B cell (primary cell): ENCODE results near the gene PCDHA1. TPM values are rescaled to one million over a fixed set of nuclear protein-coding genes. Genes with fewer than 3 reads are reported as not detected.

Experiments
- ATAC-seq: fragments of 200-7000 bp; cut with Tn5 transposase; one replicate; pipeline ENCODE4 v1.10.0; 2021; ENCODE audit warnings: low read depth, mild to moderate bottlenecking, moderate number of reproducible peaks, moderate library complexity
- CTCF ChIA-PET: fragments of 350-600 bp; sonication (Branson Sonifier 250); formaldehyde crosslinking; loops from one replicate; lab custom pipeline; 2021; ENCODE audit warnings: antibody characterized with exemption, inconsistent platforms; lab: Charles Lee
- POLR2A ChIA-PET: fragments of 350-600 bp; sonication (Branson Sonifier 250); formaldehyde crosslinking; loops from one replicate; lab custom pipeline; 2021; ENCODE audit warnings: antibody characterized with exemption; lab: Charles Lee
- DNase-seq: peaks from one replicate; pipeline ENCODE4 v3.0.0; 2013
- H2AFZ ChIP-seq: 2 replicates; pipeline ENCODE4 v1.6.1; 2012; ENCODE audit warnings: mild to moderate bottlenecking, low read depth, low read length; ENCODE audit not compliant: insufficient read depth, poor library complexity, severe bottlenecking
- H3K27ac ChIP-seq, 2 donors: 1 replicate in 1 of 2; 2 replicates in 1 of 2; pipeline ENCODE4 v1.5.1; 2012 to 2013; ENCODE audit warnings: low read length in 2 of 2, mild to moderate bottlenecking in 2 of 2, moderate library complexity in 1 of 2
- H3K27me3 ChIP-seq, 4 experiments: fragments of 200-600 bp in 1 of 4; sonication (generic) in 1 of 4; replicated peaks in 1 of 4; 1 replicate in 2 of 4; 2 replicates in 2 of 4; pipeline versions ENCODE4 v1.6.1 to v1.7.0; 2013 to 2016; ENCODE audit warnings: low read length in 3 of 4, mild to moderate bottlenecking in 2 of 4, mixed read lengths in 1 of 4, moderate library complexity in 1 of 4; ENCODE audit not compliant: insufficient read depth in 4 of 4, control insufficient read depth in 3 of 4; ENCODE audit errors: control extremely low read depth in 1 of 4
- H3K36me3 ChIP-seq, 2 experiments: replicated peaks in 1 of 2; 1 replicate in 1 of 2; 2 replicates in 1 of 2; pipeline versions ENCODE4 v1.6.1 to v1.7.1; 2013; ENCODE audit warnings: low read length in 1 of 2; ENCODE audit not compliant: insufficient read depth in 2 of 2, control insufficient read depth in 1 of 2; ENCODE audit errors: control extremely low read depth in 1 of 2, extremely low read depth in 1 of 2
- H3K4me1 ChIP-seq, 2 donors: fragments of 200-600 bp in 1 of 2; sonication (generic) in 1 of 2; 1 replicate in 1 of 2; 2 replicates in 1 of 2; pipeline versions ENCODE4 v1.5.1 to v1.6.1; 2013 to 2017; ENCODE audit warnings: low read length in 2 of 2; ENCODE audit not compliant: control insufficient read depth in 2 of 2, insufficient read depth in 2 of 2
- H3K4me2 ChIP-seq: replicated peaks from 2 replicates; pipeline ENCODE3; 2012; ENCODE audit warnings: mild to moderate bottlenecking, low read depth, low read length; ENCODE audit not compliant: poor library complexity, severe bottlenecking
- H3K4me3 ChIP-seq, 5 experiments: fragments of 200-600 bp in 1 of 5; sonication (generic) in 1 of 5; 1 replicate in 3 of 5; 2 replicates in 2 of 5; pipeline versions ENCODE4 v1.5.1 to v1.7.0; 2011 to 2016; ENCODE audit warnings: low read length in 4 of 5, mild to moderate bottlenecking in 4 of 5, low read depth in 2 of 5, control low read depth in 1 of 5, moderate library complexity in 1 of 5; ENCODE audit not compliant: insufficient read depth in 1 of 5; ENCODE audit errors: control extremely low read depth in 1 of 5, extremely low read depth in 1 of 5
- H3K79me2 ChIP-seq: fragments of 200-600 bp; sonication (generic); one replicate; pipeline ENCODE4 v1.6.0; 2016; ENCODE audit warnings: low read length; ENCODE audit not compliant: control insufficient read depth, insufficient read depth
- H3K9ac ChIP-seq: fragments of 200-600 bp; sonication (generic); 2 replicates; pipeline ENCODE4 v1.6.1; 2017; ENCODE audit warnings: mild to moderate bottlenecking, low read length, moderate library complexity
- H3K9me3 ChIP-seq, 3 donors: one replicate each; pipeline versions ENCODE4 v1.6.1 to v1.7.1; 2013; ENCODE audit warnings: low read length in 2 of 3; ENCODE audit not compliant: control insufficient read depth in 2 of 3, insufficient read depth in 1 of 3; ENCODE audit errors: control extremely low read depth in 1 of 3
- H4K20me1 ChIP-seq: 2 replicates; pipeline ENCODE4 v1.6.0; 2012; ENCODE audit warnings: mild to moderate bottlenecking, low read length; ENCODE audit not compliant: insufficient read depth, control insufficient read depth, poor library complexity, severe bottlenecking
- H3K27ac Mint-ChIP-seq: one replicate; pipeline ENCODE4 v1.8.0; 2021; ENCODE audit warnings: mixed read lengths
- H3K27me3 Mint-ChIP-seq: one replicate; pipeline ENCODE4 v1.8.0; 2021; ENCODE audit warnings: mixed read lengths
- H3K4me1 Mint-ChIP-seq: one replicate; pipeline ENCODE4 v1.8.0; 2021; ENCODE audit warnings: mixed read lengths
- H3K4me3 Mint-ChIP-seq: one replicate; pipeline ENCODE4 v1.8.0; 2021; ENCODE audit warnings: mixed read lengths
- H3K9me3 Mint-ChIP-seq: one replicate; pipeline ENCODE4 v1.8.0; 2022; ENCODE audit warnings: mixed read lengths; ENCODE audit not compliant: insufficient read depth
- CTCF ChIP-seq: fragments of 200-600 bp; IDR thresholded peaks from one replicate; pipeline ENCODE4 v1.8.0; 2022; ENCODE audit warnings: antibody characterized with exemption, mild to moderate bottlenecking
- EZH2 ChIP-seq: IDR thresholded peaks from 2 replicates; pipeline ENCODE4 v1.6.1; 2012; ENCODE audit warnings: borderline replicate concordance, low read depth, mild to moderate bottlenecking, moderate library complexity, low read length; ENCODE audit not compliant: insufficient read depth, poor library complexity, severe bottlenecking
- WGBS: methylation state at CpG from one replicate; pipeline ENCODE4 v1.1.5; 2013; ENCODE audit warnings: missing lambda C conversion rate; ENCODE audit not compliant: insufficient coverage; 5-methylcytosine and 5-hydroxymethylcytosine counted together
- intact Hi-C: fragments of 100-400 bp; cut with micrococcal nuclease; formaldehyde crosslinking; loops from one replicate; pipeline ENCODE4 v1.10.0; 2022
- polyA plus RNA-seq: library from polyadenylated mRNA; depleted of rRNA; stranded (reverse); fragments of >200 nt; gene quantifications from 2 replicates; pipeline ENCODE4 v1.2.3, GENCODE V29; 2012
- total RNA-seq, 2 donors: library from RNA; stranded (reverse); fragments of 120-200 nt in 1 of 2; gene quantifications; 1 replicate in 1 of 2; 2 replicates in 1 of 2; pipeline versions ENCODE4 v1.2.3 to v1.2.4, GENCODE V29; 2013 to 2022

Gene PCDHA1
- total and polyA plus RNA-seq, 2 donors (not counting 1 experiment from before 2014, with no cell fraction given): not detected

GRCh38 chr5:140926443-140927227 is 140.7 kb downstream of the PCDHA1 start:
- H2AFZ ChIP-seq: peak overlapping the region; percentile 56
- ATAC-seq: no peak
- H3K36me3 ChIP-seq: no peaks in the 10 kb centered on the region
- H3K4me3 ChIP-seq: peak overlapping the region in 2 of 5 experiments; percentile 12 to 19
- H3K27me3 Mint-ChIP-seq: peaks cover 44% of the 10 kb centered on the region
- H3K9ac ChIP-seq: no peak overlapping the region
- POLR2A ChIA-PET: no interaction called here
- no peaks in the 10 kb centered on the region for H3K79me2 ChIP-seq
- no peak overlapping the region for H3K27ac Mint-ChIP-seq
- CTCF ChIA-PET: no interaction called here
- no peak overlapping the region for H3K27ac ChIP-seq
- WGBS: 12% methylated on average over 74 of the region's 74 CpGs
- H3K4me1 ChIP-seq: peaks cover 4 to 14% of the 10 kb centered on the region in 2 donors
- TF ChIP-seq EZH2: no peak
- TF ChIP-seq CTCF: peak; percentile 15
- peak overlapping the region; percentile 61 for H3K4me3 Mint-ChIP-seq
- peaks cover 5% of the 10 kb centered on the region for H3K4me1 Mint-ChIP-seq
- H3K4me2 ChIP-seq: peak overlapping the region; percentile 57
- peaks cover 6% of the 10 kb centered on the region for H3K9me3 Mint-ChIP-seq
- H4K20me1 ChIP-seq: no peaks in the 10 kb centered on the region
- H3K9me3 ChIP-seq: peaks cover 0 to 31% (median 3%) of the 10 kb centered on the region in 3 donors
- H3K27me3 ChIP-seq: peaks cover 0 to 26% (median 9%) of the 10 kb centered on the region in 4 experiments
- intact Hi-C loops: loop anchor here (1.0 kb wide), 1 partner anchor 15 kb away; no protein-coding TSS in a partner anchor
- DNase-seq: peak; percentile 9

- TF ChIP-seq EZH2 (no peak), CTCF (no peak)
- Histone ChIP-seq H3K9ac (no peak overlapping the region), H2AFZ (peak overlapping the region; percentile 56), H3K4me2 (peak overlapping the region; percentile 57), H4K20me1 (no peaks in the 10 kb centered on the region), H3K9me3 (peaks cover 0 to 31% (median 3%) of the 10 kb centered on the region in 3 donors), H3K27me3 (peaks cover 0 to 26% (median 9%) of the 10 kb centered on the region in 4 experiments), H3K4me3 (peak overlapping the region in 2 of 5 experiments; percentile 9 to 19), H3K27ac (no peak overlapping the region), H3K36me3 (no peaks in the 10 kb centered on the region), H3K79me2 (no peaks in the 10 kb centered on the region), H3K4me1 (peaks cover 4 to 14% of the 10 kb centered on the region in 2 donors)
- WGBS: 27% methylated on average over 26 of the region's 26 CpGs
- ATAC-seq (no peak), DNase-seq (peak; percentile 6)
- intact Hi-C loops: loop anchor here (1.0 kb wide), 1 partner anchor 14 kb away; no protein-coding TSS in a partner anchor
- Mint-ChIP-seq H3K4me1 (peaks cover 5% of the 10 kb centered on the region), H3K4me3 (peak overlapping the region; percentile 61), H3K27ac (no peak overlapping the region), H3K27me3 (peaks cover 44% of the 10 kb centered on the region), H3K9me3 (peaks cover 6% of the 10 kb centered on the region)
- CTCF ChIA-PET: no interaction called here
- POLR2A ChIA-PET: no interaction called here
Observed at GRCh38 chr5:140927228-140927573, 141.3 kb downstream of the PCDHA1 start.
